Neural progenitor cell (in vitro differentiated cells): Measurements from ENCODE around the gene BEAN1. TPM values are rescaled to one million over a fixed set of nuclear protein-coding genes. Genes with fewer than 3 reads are reported as not detected.

Source experiments
- DNase-seq: peaks from one replicate; pipeline ENCODE4 v3.0.0-alpha.2; 2016; ENCODE audit warnings: low spot score
- H2AFZ ChIP-seq: fragments of 200-600 bp; sonication (generic); replicated peaks from 2 replicates; pipeline ENCODE4 v1.6.1; 2016; ENCODE audit warnings: antibody characterized with exemption
- H3F3A ChIP-seq: fragments of 200-600 bp; sonication (generic); 2 replicates; pipeline ENCODE4 v1.6.1; 2016; ENCODE audit warnings: antibody characterized with exemption, low read depth
- H3K27ac ChIP-seq: fragments of 200-600 bp; sonication (generic); 2 replicates; pipeline ENCODE4 v1.5.1; 2016; ENCODE audit warnings: mild to moderate bottlenecking
- H3K27me3 ChIP-seq: fragments of 200-600 bp; sonication (generic); 2 replicates; pipeline ENCODE4 v1.6.1; 2016; ENCODE audit warnings: mild to moderate bottlenecking, moderate library complexity
- H3K36me3 ChIP-seq: fragments of 200-600 bp; sonication (generic); 2 replicates; pipeline ENCODE4 v1.5.1; 2016
- H3K4me1 ChIP-seq: fragments of 200-600 bp; sonication (generic); 2 replicates; pipeline ENCODE4 v1.6.1; 2016; ENCODE audit warnings: mixed run types
- H3K4me2 ChIP-seq: fragments of 200-600 bp; sonication (generic); 2 replicates; pipeline ENCODE4 v1.6.1; 2016
- H3K4me3 ChIP-seq: fragments of 200-600 bp; sonication (generic); 2 replicates; pipeline ENCODE4 v1.5.1; 2016
- H3K79me2 ChIP-seq: fragments of 200-600 bp; sonication (generic); 2 replicates; pipeline ENCODE4 v1.6.1; 2016; ENCODE audit warnings: low read depth
- H3K9ac ChIP-seq: fragments of 200-600 bp; sonication (generic); 2 replicates; pipeline ENCODE4 v1.6.1; 2016
- H3K9me3 ChIP-seq: fragments of 200-600 bp; sonication (generic); 2 replicates; pipeline ENCODE4 v1.5.1; 2016; ENCODE audit warnings: low read depth
- H4K20me1 ChIP-seq: fragments of 200-600 bp; sonication (generic); 2 replicates; pipeline ENCODE4 v1.6.1; 2016; ENCODE audit warnings: low read depth
- H3K27ac Mint-ChIP-seq: 3 replicates; pipeline ENCODE4 v1.8.0; 2021; ENCODE audit warnings: mixed read lengths
- H3K27me3 Mint-ChIP-seq: 2 replicates; pipeline ENCODE4 v1.8.0; 2022; ENCODE audit warnings: low read depth, mild to moderate bottlenecking, inconsistent platforms, moderate library complexity, mixed read lengths; ENCODE audit not compliant: insufficient read depth
- H3K36me3 Mint-ChIP-seq: 3 replicates; pipeline ENCODE4 v1.8.0; 2021; ENCODE audit warnings: mixed read lengths
- H3K4me1 Mint-ChIP-seq: 3 replicates; pipeline ENCODE4 v1.8.0; 2021; ENCODE audit warnings: mixed read lengths
- H3K4me3 Mint-ChIP-seq: 3 replicates; pipeline ENCODE4 v1.8.0; 2021; ENCODE audit warnings: mild to moderate bottlenecking, moderate library complexity, mixed read lengths
- H3K9me3 Mint-ChIP-seq: 3 replicates; pipeline ENCODE4 v1.8.0; 2020; ENCODE audit warnings: mixed read lengths
- CTCF ChIP-seq: fragments of 200-600 bp; sonication (generic); IDR thresholded peaks from 2 replicates; pipeline ENCODE4 v1.5.1; 2017; ENCODE audit warnings: antibody characterized with exemption, mild to moderate bottlenecking
- EZH2 ChIP-seq: fragments of 200-600 bp; sonication (generic); IDR thresholded peaks from 2 replicates; pipeline ENCODE4 v1.6.1; 2017; ENCODE audit warnings: antibody characterized with exemption, mild to moderate bottlenecking, moderate library complexity
- EZH2phosphoT487 ChIP-seq: fragments of 200-600 bp; sonication (generic); IDR thresholded peaks from 2 replicates; pipeline ENCODE4 v1.6.1; 2017; ENCODE audit warnings: antibody characterized with exemption
- total RNA-seq: library from RNA; depleted of rRNA; stranded (reverse); fragments of >200 nt; gene quantifications from 2 replicates; pipeline ENCODE4 v1.2.3, GENCODE V29; 2015; ENCODE audit warnings: low replicate concordance

Gene BEAN1
- total RNA-seq, 1 donor from 2014 or later: 0.32 TPM

GRCh38 chr16:66470556-66470955 lies 43.5 kb downstream of the BEAN1 start:
- Histone ChIP-seq H3K36me3 (no peaks in the 10 kb centered on the region), H3F3A (no peaks in the 10 kb centered on the region), H3K4me1 (no peaks in the 10 kb centered on the region), H3K79me2 (no peaks in the 10 kb centered on the region), H4K20me1 (no peaks in the 10 kb centered on the region), H3K9me3 (no peaks in the 10 kb centered on the region), H3K27me3 (no peaks in the 10 kb centered on the region), H3K9ac (peak overlapping the region; percentile 20), H3K27ac (no peak overlapping the region), H3K4me3 (no peak overlapping the region), H3K4me2 (no peak overlapping the region), H2AFZ (no peak overlapping the region)
- Mint-ChIP-seq H3K27me3 (peaks cover 3% of the 10 kb centered on the region), H3K4me3 (no peak overlapping the region), H3K36me3 (no peaks in the 10 kb centered on the region), H3K9me3 (peaks cover 1% of the 10 kb centered on the region), H3K4me1 (peaks cover 7% of the 10 kb centered on the region), H3K27ac (no peak overlapping the region)
- TF ChIP-seq CTCF: no peak
- TF ChIP-seq EZH2: no peak
- TF ChIP-seq EZH2phosphoT487: no peak
- DNase-seq: no peak

- no peak for DNase-seq
- no peak overlapping the region for H2AFZ ChIP-seq
- H3F3A ChIP-seq: no peaks in the 10 kb centered on the region
- no peak overlapping the region for H3K27ac ChIP-seq
- H3K4me3 Mint-ChIP-seq: no peak overlapping the region
- peaks cover 3% of the 10 kb centered on the region for H3K27me3 Mint-ChIP-seq
- TF ChIP-seq CTCF (no peak), EZH2phosphoT487 (no peak), EZH2 (no peak)
- no peaks in the 10 kb centered on the region for H3K27me3 ChIP-seq
- no peaks in the 10 kb centered on the region for H3K9me3 ChIP-seq
- no peaks in the 10 kb centered on the region for H3K4me1 ChIP-seq
- no peaks in the 10 kb centered on the region for H4K20me1 ChIP-seq
- H3K36me3 Mint-ChIP-seq: no peaks in the 10 kb centered on the region
- no peaks in the 10 kb centered on the region for H3K9me3 Mint-ChIP-seq
- no peaks in the 10 kb centered on the region for H3K79me2 ChIP-seq
- peaks cover 7% of the 10 kb centered on the region for H3K4me1 Mint-ChIP-seq
- no peak overlapping the region for H3K4me2 ChIP-seq
- H3K36me3 ChIP-seq: no peaks in the 10 kb centered on the region
- no peak overlapping the region for H3K27ac Mint-ChIP-seq
- no peak overlapping the region for H3K4me3 ChIP-seq
- no peak overlapping the region for H3K9ac ChIP-seq
Measured at GRCh38 chr16:66471264-66471663, 44.2 kb downstream of the BEAN1 start.

GRCh38 chr16:66471716-66472393 lies 44.8 kb downstream of the BEAN1 start:
- H2AFZ ChIP-seq: no peak overlapping the region
- H3K36me3 Mint-ChIP-seq: no peaks in the 10 kb centered on the region
- H3K27me3 Mint-ChIP-seq: peaks cover 4% of the 10 kb centered on the region
- H4K20me1 ChIP-seq: no peaks in the 10 kb centered on the region
- no peak overlapping the region for H3K4me3 Mint-ChIP-seq
- TF ChIP-seq EZH2 (no peak), CTCF (peak; percentile 22)
- no peak overlapping the region for H3K4me3 ChIP-seq
- H3K9me3 Mint-ChIP-seq: no peaks in the 10 kb centered on the region
- H3K9ac ChIP-seq: no peak overlapping the region
- H3K27ac ChIP-seq: no peak overlapping the region
- H3K4me1 Mint-ChIP-seq: peaks cover 7% of the 10 kb centered on the region
- no peaks in the 10 kb centered on the region for H3K79me2 ChIP-seq
- no peaks in the 10 kb centered on the region for H3K4me1 ChIP-seq
- no peaks in the 10 kb centered on the region for H3K27me3 ChIP-seq
- no peaks in the 10 kb centered on the region for H3K9me3 ChIP-seq
- DNase-seq: no peak
- H3K36me3 ChIP-seq: no peaks in the 10 kb centered on the region
- H3K4me2 ChIP-seq: no peak overlapping the region
- H3F3A ChIP-seq: no peaks in the 10 kb centered on the region
- no peak overlapping the region for H3K27ac Mint-ChIP-seq
